IMR-90 (cell line): ENCODE measurements around the gene RAC2. TPM values are rescaled to one million over a fixed set of nuclear protein-coding genes. Genes with fewer than 3 reads are reported as not detected.

ENCODE experiments used
- ATAC-seq: fragments of 200-7000 bp; cut with Tn5 transposase; 2 replicates; pipeline ENCODE4 v1.9.1; 2020; ENCODE audit warnings: low read depth, mild to moderate bottlenecking, moderate library complexity
- BruUV-seq: library from RNA; stranded (reverse); fragments of 400-500 nt; replicated peaks from 2 replicates; lab custom pipeline; 2021; lab: Mats Ljungman, UMichigan
- CTCF ChIA-PET: fragments of 300-600 bp; formaldehyde crosslinking; extraction: SDS; loops from one replicate; lab custom pipeline; 2021; ENCODE audit warnings: antibody characterized with exemption; lab: Yijun Ruan, JAX
- POLR2A ChIA-PET: fragments of 300-600 bp; sonication (Branson Sonifier 250); formaldehyde crosslinking; loops from one replicate; lab custom pipeline; 2022; ENCODE audit warnings: antibody characterized with exemption; ENCODE audit not compliant: unreplicated experiment; lab: Charles Lee
- DNase-seq: peaks from one replicate; pipeline ENCODE4 v3.0.0; 2013
- H2AFZ ChIP-seq: replicated peaks from 2 replicates; pipeline ENCODE3; 2013; ENCODE audit warnings: low read length, mild to moderate bottlenecking; ENCODE audit not compliant: poor library complexity
- H2AK5ac ChIP-seq: 2 replicates; pipeline ENCODE4 v1.6.1; 2013; ENCODE audit warnings: low read depth, low read length, inconsistent platforms
- H2AK9ac ChIP-seq: replicated peaks from 2 replicates; pipeline ENCODE3; 2013; ENCODE audit warnings: mild to moderate bottlenecking, low read depth, low read length, moderate library complexity; ENCODE audit not compliant: poor library complexity
- H2BK120ac ChIP-seq: 2 replicates; pipeline ENCODE4 v1.6.1; 2013; ENCODE audit warnings: low read depth, low read length, inconsistent platforms
- H2BK15ac ChIP-seq: 3 replicates; pipeline ENCODE4 v1.6.1; 2013; ENCODE audit warnings: low read depth, low read length, inconsistent platforms
- H2BK20ac ChIP-seq: 2 replicates; pipeline ENCODE4 v1.6.1; 2013; ENCODE audit warnings: low read depth, mild to moderate bottlenecking, inconsistent platforms, low read length, moderate library complexity
- H2BK5ac ChIP-seq: 2 replicates; pipeline ENCODE4 v1.6.1; 2013; ENCODE audit warnings: mild to moderate bottlenecking, low read depth, low read length, inconsistent platforms; ENCODE audit not compliant: poor library complexity, severe bottlenecking
- H3K14ac ChIP-seq: replicated peaks from 2 replicates; pipeline ENCODE4 v1.6.1; 2013; ENCODE audit warnings: low read depth, low read length, inconsistent platforms
- H3K18ac ChIP-seq: 2 replicates; pipeline ENCODE4 v1.6.1; 2013; ENCODE audit warnings: low read depth, low read length, control low read depth
- H3K23ac ChIP-seq: 2 replicates; pipeline ENCODE4 v1.6.1; 2013; ENCODE audit warnings: low read depth, low read length, inconsistent platforms
- H3K27ac ChIP-seq: 2 replicates; pipeline ENCODE4 v1.5.1; 2013; ENCODE audit warnings: mild to moderate bottlenecking, control low read depth, low read length; ENCODE audit not compliant: insufficient read depth
- H3K27me3 ChIP-seq: 2 replicates; pipeline ENCODE4 v1.6.1; 2013; ENCODE audit warnings: low read length; ENCODE audit not compliant: control insufficient read depth, insufficient read depth
- H3K36me3 ChIP-seq: 2 replicates; pipeline ENCODE4 v1.6.1; 2013; ENCODE audit warnings: low read length, mixed read lengths; ENCODE audit not compliant: control insufficient read depth, insufficient read depth
- H3K4ac ChIP-seq: 2 replicates; pipeline ENCODE4 v1.6.1; 2013; ENCODE audit warnings: low read depth, low read length, inconsistent platforms
- H3K4me1 ChIP-seq: 2 replicates; pipeline ENCODE4 v1.6.1; 2013; ENCODE audit warnings: low read length, mixed read lengths; ENCODE audit not compliant: control insufficient read depth, insufficient read depth
- H3K4me2 ChIP-seq: 2 replicates; pipeline ENCODE4 v1.6.1; 2013; ENCODE audit warnings: low read depth, mild to moderate bottlenecking, control low read depth, low read length, moderate library complexity
- H3K4me3 ChIP-seq: 2 replicates; pipeline ENCODE4 v1.5.1; 2013; ENCODE audit warnings: low read depth, mild to moderate bottlenecking, control low read depth, low read length, moderate library complexity; ENCODE audit not compliant: insufficient read depth
- H3K56ac ChIP-seq: 2 replicates; pipeline ENCODE4 v1.6.1; 2013; ENCODE audit warnings: low read length, inconsistent platforms; ENCODE audit not compliant: insufficient read depth; ENCODE audit errors: extremely low read depth
- H3K79me1 ChIP-seq, 2 experiments: 2 replicates each; pipeline ENCODE4 v1.6.1; 2013; ENCODE audit warnings: low read length in 2 of 2, inconsistent platforms in 1 of 2, low read depth in 1 of 2
- H3K9ac ChIP-seq: 2 replicates; pipeline ENCODE4 v1.6.1; 2013; ENCODE audit warnings: low read depth, low read length, control low read depth
- H3K9me1 ChIP-seq: 2 replicates; pipeline ENCODE4 v1.6.1; 2013; ENCODE audit warnings: low read length, inconsistent platforms; ENCODE audit not compliant: insufficient read depth
- H3K9me3 ChIP-seq: 2 replicates; pipeline ENCODE4 v1.6.1; 2013; ENCODE audit warnings: low read length; ENCODE audit not compliant: control insufficient read depth, insufficient read depth
- H4K20me1 ChIP-seq: 2 replicates; pipeline ENCODE4 v1.6.1; 2013; ENCODE audit warnings: low read length, inconsistent platforms; ENCODE audit not compliant: insufficient read depth
- H4K5ac ChIP-seq: 2 replicates; pipeline ENCODE4 v1.6.1; 2013; ENCODE audit warnings: mild to moderate bottlenecking, low read depth, low read length, control low read depth
- H4K8ac ChIP-seq, 2 experiments: 2 replicates each; pipeline ENCODE4 v1.6.1; 2013; ENCODE audit warnings: low read depth in 2 of 2, low read length in 2 of 2, control low read depth in 1 of 2, inconsistent platforms in 1 of 2
- H4K91ac ChIP-seq: 2 replicates; pipeline ENCODE4 v1.6.1; 2013; ENCODE audit warnings: low read depth, low read length, inconsistent platforms; ENCODE audit not compliant: insufficient read depth
- CTCF ChIP-seq: conservative IDR thresholded peaks from 2 replicates; pipeline ENCODE4 v1.5.1; 2012; ENCODE audit warnings: mild to moderate bottlenecking, low read depth, low read length, improper control_type of control experiment
- WGBS, 2 experiments: methylation state at CpG; one replicate each; pipeline versions ENCODE4 v1.1.5 to v1.1.7; 2013; ENCODE audit warnings: missing lambda C conversion rate in 2 of 2; ENCODE audit not compliant: insufficient read length in 1 of 2; ENCODE audit errors: extremely low coverage in 2 of 2; 5-methylcytosine and 5-hydroxymethylcytosine counted together
- dilution Hi-C: fragments of 300-500 bp; cut with HindIII; formaldehyde crosslinking; loops from one replicate; pipeline ENCODE4 v1.14.3; 2018; ENCODE audit warnings: low sequenced_read_pairs; ENCODE audit not compliant: unreplicated experiment
- in situ Hi-C: fragments of 300-500 bp; cut with MboI; formaldehyde crosslinking; loops from 3 replicates; pipeline ENCODE4 v1.14.3; 2019; ENCODE audit warnings: low sequenced_read_pairs, inconsistent platforms, mixed read lengths
- intact Hi-C: fragments of 100-400 bp; cut with micrococcal nuclease; formaldehyde crosslinking; loops from 2 replicates; pipeline ENCODE4 v1.10.0; 2022
- polyA plus RNA-seq, 3 experiments: library from polyadenylated mRNA; depleted of rRNA; stranded (reverse); fragments of >200 nt; gene quantifications; 2 replicates each; pipeline ENCODE4 v1.2.3, GENCODE V29; 2012; ENCODE audit warnings: low replicate concordance in 1 of 3
- total RNA-seq: library from RNA; depleted of rRNA; stranded (reverse); fragments of >200 nt; gene quantifications from 2 replicates; pipeline ENCODE4 v1.2.3, GENCODE V29; 2012

RAC2 gene
- total and polyA plus RNA-seq, 2 of the 4 experiments (the other 2 are of a cell fraction) = 10.0 to 72.3 TPM

- Histone ChIP-seq H4K5ac (no peak overlapping the region), H3K4me2 (no peak overlapping the region), H2BK15ac (no peak overlapping the region), H3K9ac (no peak overlapping the region), H2BK20ac (no peak overlapping the region), H2BK5ac (no peak overlapping the region), H3K14ac (no peak overlapping the region), H3K23ac (no peak overlapping the region), H3K27me3 (peaks cover 48% of the 10 kb centered on the region), H2AK5ac (no peak overlapping the region), H3K18ac (no peak overlapping the region), H2BK120ac (no peak overlapping the region), H3K4me3 (no peak overlapping the region), H4K8ac (no peak overlapping the region), H3K79me1 (no peaks in the 10 kb centered on the region), H3K56ac (no peak overlapping the region), H4K20me1 (no peaks in the 10 kb centered on the region), H3K9me3 (no peaks in the 10 kb centered on the region), H3K27ac (no peak overlapping the region), H2AK9ac (peak overlapping the region; percentile 74), H3K4me1 (peaks cover 4% of the 10 kb centered on the region; the same call in 1 of the 2 replicates), H3K36me3 (no peaks in the 10 kb centered on the region), H2AFZ (no peak overlapping the region), H3K4ac (no peak overlapping the region), H4K91ac (no peak overlapping the region), H3K9me1 (no peaks in the 10 kb centered on the region)
- in situ Hi-C loops (no loop called here), dilution Hi-C loops (no loop called here), intact Hi-C loops (no loop called here)
- POLR2A ChIA-PET = no interaction called here
- no peak for TF ChIP-seq CTCF
- CTCF ChIA-PET = interaction anchor here (1.6 kb wide), 1 partner anchor 9 kb away, joined by 5 read pairs; no protein-coding TSS in a partner anchor
- no peak for DNase-seq
- ATAC-seq = no peak
- 53% methylated on average over 2 of the region's 7 CpGs; no CpG with 5 or more reads in 1 of the 2 experiments for WGBS, 2 experiments
- BruUV-seq = no TSS peak
Observed at GRCh38 chr22:37208401-37209139, 35.5 kb downstream of the RAC2 start.
